ENCODE measurements around the gene SRPRA. TPM values are rescaled to one million over a fixed set of nuclear protein-coding genes. Genes with fewer than 3 reads are reported as not detected.

The SRPRA gene
- total RNA-seq, 1 donor from 2014 or later = 110 TPM

- no peaks in the 10 kb centered on the region for H3K27me3 Mint-ChIP-seq (ENCODE audit: low read depth)
- TF ChIP-seq CTCF (IDR thresholded peaks at IDR 0.05) = no peak
- H3K4me3 Mint-ChIP-seq (ENCODE audit: unreplicated experiment) = no peak overlapping the region
- H3K36me3 Mint-ChIP-seq (ENCODE audit: low read depth) = no peaks in the 10 kb centered on the region
- H3K4me1 Mint-ChIP-seq (ENCODE audit: low read depth) = peaks cover 15% of the 10 kb centered on the region
- no peak for DNase-seq (ENCODE audit: low spot score)
- no peaks in the 10 kb centered on the region for H3K9me3 Mint-ChIP-seq (ENCODE audit: low read depth)
- no peak overlapping the region for H3K27ac Mint-ChIP-seq (ENCODE audit: unreplicated experiment)
Observed at GRCh38 chr11:126225295-126225665, 43.4 kb downstream of the SRPRA start.

- no peaks in the 10 kb centered on the region for H3K9me3 Mint-ChIP-seq (ENCODE audit: low read depth)
- no peak for DNase-seq (ENCODE audit: low spot score)
- no peaks in the 10 kb centered on the region for H3K36me3 Mint-ChIP-seq (ENCODE audit: low read depth)
- no peak overlapping the region for H3K4me3 Mint-ChIP-seq (ENCODE audit: unreplicated experiment)
- H3K27me3 Mint-ChIP-seq (ENCODE audit: low read depth) = no peaks in the 10 kb centered on the region
- TF ChIP-seq CTCF (IDR thresholded peaks at IDR 0.05) = no peak
- no peak overlapping the region for H3K27ac Mint-ChIP-seq (ENCODE audit: unreplicated experiment)
- H3K4me1 Mint-ChIP-seq (ENCODE audit: low read depth) = peaks cover 10% of the 10 kb centered on the region
Observed at GRCh38 chr11:126224647-126225294, 43.9 kb downstream of the SRPRA start.

DNA sequence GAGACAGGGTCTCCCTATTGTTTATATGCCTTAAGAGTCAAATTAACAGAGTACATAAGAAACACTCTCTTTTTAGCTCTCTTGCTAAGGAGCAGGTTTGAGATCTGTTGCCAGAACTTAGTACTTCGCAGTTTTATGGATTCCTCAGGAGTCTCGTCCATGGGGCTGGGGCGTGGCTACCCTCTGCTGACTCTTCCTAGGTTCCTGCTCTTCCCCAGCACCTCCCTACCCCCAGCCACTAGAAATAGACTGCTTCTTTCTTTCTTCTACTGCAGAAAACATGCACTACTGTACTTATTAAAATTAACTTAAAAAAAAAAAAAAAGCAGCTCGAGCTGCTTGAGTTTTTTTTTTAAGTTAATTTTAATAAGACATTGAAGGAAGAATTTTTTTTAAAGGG is 49.1 kb downstream of the SRPRA start:
- TF ChIP-seq CTCF (IDR thresholded peaks at IDR 0.05) = no peak
- H3K36me3 Mint-ChIP-seq (ENCODE audit: low read depth) = no peaks in the 10 kb centered on the region
- no peaks in the 10 kb centered on the region for H3K9me3 Mint-ChIP-seq (ENCODE audit: low read depth)
- no peak for DNase-seq (ENCODE audit: low spot score)
- no peak overlapping the region for H3K27ac Mint-ChIP-seq (ENCODE audit: unreplicated experiment)
- H3K4me1 Mint-ChIP-seq (ENCODE audit: low read depth) = peaks cover 8% of the 10 kb centered on the region
- H3K4me3 Mint-ChIP-seq (ENCODE audit: unreplicated experiment) = no peak overlapping the region
- no peaks in the 10 kb centered on the region for H3K27me3 Mint-ChIP-seq (ENCODE audit: low read depth)

DNA sequence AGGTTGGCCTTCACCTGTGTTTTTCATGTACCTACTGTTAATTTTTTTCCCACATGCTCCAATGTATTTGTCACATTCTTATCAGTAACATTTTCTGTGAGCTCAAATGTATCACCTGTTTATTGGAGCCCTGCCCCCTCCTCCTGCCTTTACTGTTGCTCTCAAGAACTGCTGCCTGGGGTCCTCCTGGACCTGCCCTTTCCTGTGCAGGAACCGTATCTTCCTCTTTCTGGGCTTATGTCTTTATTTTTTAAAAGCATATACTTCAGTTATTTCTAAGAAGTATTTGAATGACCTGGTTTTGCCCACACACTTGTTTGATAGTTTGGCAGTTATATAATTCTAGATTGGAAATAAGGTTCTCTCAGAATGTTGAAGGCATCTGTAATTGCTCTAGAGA is 51.2 kb downstream of the SRPRA start:
- Mint-ChIP-seq H3K27me3 (ENCODE audit: low read depth) (no peaks in the 10 kb centered on the region), H3K36me3 (ENCODE audit: low read depth) (no peaks in the 10 kb centered on the region), H3K4me1 (ENCODE audit: low read depth) (peaks cover 24% of the 10 kb centered on the region), H3K4me3 (ENCODE audit: unreplicated experiment) (no peak overlapping the region), H3K27ac (ENCODE audit: unreplicated experiment) (no peak overlapping the region), H3K9me3 (ENCODE audit: low read depth) (no peaks in the 10 kb centered on the region)
- DNase-seq (ENCODE audit: low spot score) = no peak
- TF ChIP-seq CTCF (IDR thresholded peaks at IDR 0.05) = no peak

GRCh38 chr11:126216526-126217305 is 52.0 kb downstream of the SRPRA start:
- Mint-ChIP-seq H3K4me3 (ENCODE audit: unreplicated experiment) (no peak overlapping the region), H3K27ac (ENCODE audit: unreplicated experiment) (no peak overlapping the region)
- no peak for TF ChIP-seq CTCF (IDR thresholded peaks at IDR 0.05)

More at GRCh38 chr11:126216526-126217305, 52.0 kb downstream of the SRPRA start:
- Mint-ChIP-seq H3K9me3 (ENCODE audit: low read depth) (no peaks in the 10 kb centered on the region), H3K27me3 (ENCODE audit: low read depth) (no peaks in the 10 kb centered on the region), H3K36me3 (ENCODE audit: low read depth) (no peaks in the 10 kb centered on the region), H3K4me1 (ENCODE audit: low read depth) (peaks cover 30% of the 10 kb centered on the region)
- DNase-seq (ENCODE audit: low spot score) = no peak
